Right forelimb (tissue), 1 donor: ENCODE data around the gene PDLIM1.

Source experiments
- DNase-seq: peaks from one replicate; pipeline ENCODE4 v3.0.0-alpha.2; 2018

Gene PDLIM1

GRCh38 chr10:95314192-95314918, 23.6 kb upstream of the PDLIM1 start:
- no peak for DNase-seq

- no peak for DNase-seq
These were observed 22.2 kb upstream of the PDLIM1 start for GRCh38 chr10:95312986-95313495.

- no peak for DNase-seq
These were observed 21.5 kb upstream of the PDLIM1 start for GRCh38 chr10:95312257-95312656.

- DNase-seq = no peak
These were observed 19.2 kb upstream of the PDLIM1 start for GRCh38 chr10:95309958-95310357.

- no peak for DNase-seq
These were observed 17.8 kb upstream of the PDLIM1 start for GRCh38 chr10:95308389-95309302.

GRCh38 chr10:95306851-95307250, 16.0 kb upstream of the PDLIM1 start:
- DNase-seq = no peak

- no peak for DNase-seq
These were observed 15.5 kb upstream of the PDLIM1 start for GRCh38 chr10:95306318-95306650.

GRCh38 chr10:95305606-95306317, 15.0 kb upstream of the PDLIM1 start:
- DNase-seq = no peak

GRCh38 chr10:95304976-95305375, 14.2 kb upstream of the PDLIM1 start:
- no peak for DNase-seq

GRCh38 chr10:95304463-95304862, 13.7 kb upstream of the PDLIM1 start:
- DNase-seq = no peak

GRCh38 chr10:95303950-95304349, 13.1 kb upstream of the PDLIM1 start:
- DNase-seq = no peak

GRCh38 chr10:95303535-95303934, 12.7 kb upstream of the PDLIM1 start:
- DNase-seq = no peak

- no peak for DNase-seq
These were observed 9.3 kb upstream of the PDLIM1 start for GRCh38 chr10:95300022-95300539.

- DNase-seq = no peak
These were observed 6.6 kb upstream of the PDLIM1 start for GRCh38 chr10:95297402-95297801.

GRCh38 chr10:95296764-95297163, 6.0 kb upstream of the PDLIM1 start:
- no peak for DNase-seq

GRCh38 chr10:95295031-95295755, 4.4 kb upstream of the PDLIM1 start:
- DNase-seq = peak; percentile 55

GRCh38 chr10:95293631-95294030, 2.8 kb upstream of the PDLIM1 start:
- DNase-seq = no peak

GRCh38 chr10:95291365-95292039, 699 bp upstream of the PDLIM1 start:
- no peak for DNase-seq

GRCh38 chr10:95289921-95290421, 832 bp downstream of the PDLIM1 start:
- DNase-seq = no peak

GRCh38 chr10:95289003-95289920, 1.5 kb downstream of the PDLIM1 start:
- no peak for DNase-seq
